Esophagus muscularis mucosa (tissue), 4 donors: ENCODE data around the gene LTBP1.

Experiments
- CTCF ChIP-seq, 3 experiments: fragments of 200-600 bp in 2 of 3; fragments of 450-650 bp in 1 of 3; sonication (generic) in 2 of 3; IDR thresholded peaks; one replicate each; pipeline ENCODE4 v1.5.1; 2017 to 2019; ENCODE audit warnings: antibody characterized with exemption in 3 of 3, mild to moderate bottlenecking in 2 of 3, moderate library complexity in 1 of 3
- EP300 ChIP-seq: sonication (generic); formaldehyde crosslinking; IDR thresholded peaks from one replicate; pipeline ENCODE4 v1.6.1; 2017; ENCODE audit warnings: antibody characterized with exemption
- POLR2A ChIP-seq: fragments of 450-650 bp; IDR thresholded peaks from one replicate; pipeline ENCODE4 v1.6.1; 2017; ENCODE audit warnings: antibody characterized with exemption, moderate library complexity, mild to moderate bottlenecking, low read depth
- POLR2AphosphoS5 ChIP-seq, 2 donors: sonication (generic); formaldehyde crosslinking; IDR thresholded peaks; one replicate each; pipeline ENCODE4 v1.6.1; 2017; ENCODE audit warnings: antibody characterized with exemption in 2 of 2

- TF ChIP-seq CTCF (IDR thresholded peaks at IDR 0.05) (no peak), EP300 (no peak), POLR2AphosphoS5 (IDR thresholded peaks at IDR 0.05) (peak in 1 of 2 donors; percentile 13), POLR2A (no peak)
Observed at GRCh38 chr2:33246432-33246831, 299.7 kb downstream of the LTBP1 start.
